Hematopoietic multipotent progenitor cell treated with erythropoietin and hydrocortisone succinate and interleukin-3 and kit ligand, for 8 days (in vitro differentiated cells): ENCODE results near the gene ADH1B.
"Not testable (repeated sequence)": the region's sequence is repeated elsewhere in the genome, so short reads cannot be mapped to it uniquely, and the experiment has no call there.

ENCODE experiments used
- DNase-seq: peaks from one replicate; pipeline ENCODE4 v3.0.0-alpha.2; 2015

Gene ADH1B

GRCh38 chr4:99317811-99318210 is 3.4 kb downstream of the ADH1B start:
- not testable (repeated sequence) for DNase-seq

- no peak for DNase-seq
These were observed 3.8 kb downstream of the ADH1B start for GRCh38 chr4:99317354-99317753.

GRCh38 chr4:99315839-99316238 is 5.4 kb downstream of the ADH1B start:
- DNase-seq: no peak

- DNase-seq: no peak
These were observed 7.0 kb downstream of the ADH1B start for GRCh38 chr4:99314211-99314610.

GRCh38 chr4:99310389-99310788 is 10.8 kb downstream of the ADH1B start:
- DNase-seq: no peak

GRCh38 chr4:99305638-99306400 is 15.4 kb downstream of the ADH1B start:
- no peak for DNase-seq

- no peak for DNase-seq
These were observed 19.6 kb downstream of the ADH1B start for GRCh38 chr4:99301376-99302164.

GRCh38 chr4:99300934-99301333 is 20.3 kb downstream of the ADH1B start:
- DNase-seq: no peak

GRCh38 chr4:99293357-99293756 is 27.8 kb downstream of the ADH1B start:
- no peak for DNase-seq

GRCh38 chr4:99290848-99291786 is 30.1 kb downstream of the ADH1B start, which contains the start of gene ADH1A:
TSS of gene ADH1A (minus strand) at chr4:99290985. CDS start at chr4:99290914, 71 bp downstream.
- DNase-seq: no peak

GRCh38 chr4:99285387-99285786 is 35.8 kb downstream of the ADH1B start:
- DNase-seq: no peak

GRCh38 chr4:99282731-99283130 is 38.5 kb downstream of the ADH1B start:
- no peak for DNase-seq

- no peak for DNase-seq
These were observed 39.9 kb downstream of the ADH1B start for GRCh38 chr4:99281261-99281660.

GRCh38 chr4:99276417-99276816 is 44.8 kb downstream of the ADH1B start:
- DNase-seq: no peak

- DNase-seq: no peak
These were observed 45.3 kb downstream of the ADH1B start for GRCh38 chr4:99275885-99276284.

GRCh38 chr4:99275050-99275449 is 46.2 kb downstream of the ADH1B start:
- no peak for DNase-seq

GRCh38 chr4:99273704-99274103 is 47.5 kb downstream of the ADH1B start:
- no peak for DNase-seq

- no peak for DNase-seq
These were observed 56.3 kb downstream of the ADH1B start for GRCh38 chr4:99264927-99265326.
